Germinal center (tissue), 1 donor: ENCODE data around the gene CDKN2D.

Experiments used
- DNase-seq: peaks from one replicate; pipeline ENCODE4 v3.0.0; 2012; ENCODE audit warnings: mixed read lengths, low spot score

The CDKN2D gene

GRCh38 chr19:10520652-10521318 lies 48.0 kb downstream of the CDKN2D start:
- DNase-seq, result no peak

DNA sequence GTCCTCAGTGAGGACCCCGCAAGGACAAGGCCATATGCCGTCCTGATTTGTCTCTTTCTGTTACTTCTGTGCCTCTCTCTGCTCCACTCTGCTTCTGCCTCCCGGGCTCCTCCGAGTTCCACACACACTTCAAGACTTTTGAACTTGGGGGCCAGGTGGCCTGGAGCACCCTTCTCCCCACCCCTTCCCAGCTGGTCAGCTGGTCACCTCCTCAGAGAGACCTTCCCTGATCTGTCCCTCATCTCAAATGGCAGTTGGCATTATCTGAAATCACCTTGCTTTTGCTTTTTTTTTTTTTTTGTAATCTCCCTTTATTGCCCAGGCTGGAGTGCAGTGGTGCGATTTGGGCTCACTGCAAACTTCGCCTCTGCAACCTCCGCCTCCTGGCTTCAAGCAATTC lies 49.4 kb downstream of the CDKN2D start:
- no peak for DNase-seq

DNA sequence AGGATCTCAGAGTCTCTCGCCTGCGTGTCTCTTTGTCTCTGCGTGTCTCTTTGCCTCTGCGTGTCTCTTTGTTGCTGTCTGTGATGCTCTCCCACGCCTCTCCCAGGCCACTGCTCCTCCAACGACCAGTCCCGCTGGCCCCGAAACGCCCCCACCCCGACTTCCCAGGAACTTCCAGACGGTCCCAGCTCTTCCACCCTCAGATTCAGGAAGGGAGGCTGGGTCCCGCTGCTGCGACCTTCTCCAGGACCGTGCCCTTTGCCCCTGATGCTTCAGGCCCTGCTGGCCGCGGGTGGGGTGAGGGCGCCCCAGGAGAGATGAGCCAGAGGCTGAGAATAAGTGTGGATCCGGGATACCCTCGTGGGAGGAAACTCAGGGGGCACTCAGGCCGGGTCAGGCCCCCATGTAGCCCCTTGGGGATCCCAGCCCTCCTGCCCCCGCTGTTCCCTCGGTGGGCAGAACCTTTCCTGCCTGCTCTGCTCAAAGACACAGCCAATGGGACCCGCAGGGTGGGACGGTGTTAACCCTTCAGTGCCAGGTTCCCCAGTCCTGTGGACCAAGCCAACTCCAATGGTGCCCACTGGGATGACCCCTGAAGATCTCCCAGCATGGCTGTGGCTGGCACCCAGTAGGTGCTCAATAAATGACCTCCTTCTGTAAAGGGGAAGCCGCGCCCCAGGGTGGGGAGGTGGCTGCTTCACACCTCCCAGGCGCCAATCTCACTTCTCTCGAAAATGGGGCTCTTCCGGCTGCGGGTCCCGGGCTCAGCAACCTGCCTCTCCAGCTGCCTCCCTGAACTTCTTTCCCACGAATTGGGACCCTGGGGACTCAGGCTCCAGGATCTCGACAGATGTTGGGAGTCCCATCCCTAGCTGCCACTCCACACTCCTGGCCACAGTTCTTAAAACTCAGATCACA lies 50.1 kb downstream of the CDKN2D start:
- DNase-seq, result no peak

- no peak for DNase-seq
Observed at GRCh38 chr19:10517760-10518443, 50.9 kb downstream of the CDKN2D start.

GRCh38 chr19:10517361-10517759 lies 51.4 kb downstream of the CDKN2D start, which contains the start of gene S1PR5:
TSS of gene S1PR5 (minus strand) at chr19:10517447. CDS start at chr19:10515011, 2,436 bp downstream.
- no peak for DNase-seq

DNA sequence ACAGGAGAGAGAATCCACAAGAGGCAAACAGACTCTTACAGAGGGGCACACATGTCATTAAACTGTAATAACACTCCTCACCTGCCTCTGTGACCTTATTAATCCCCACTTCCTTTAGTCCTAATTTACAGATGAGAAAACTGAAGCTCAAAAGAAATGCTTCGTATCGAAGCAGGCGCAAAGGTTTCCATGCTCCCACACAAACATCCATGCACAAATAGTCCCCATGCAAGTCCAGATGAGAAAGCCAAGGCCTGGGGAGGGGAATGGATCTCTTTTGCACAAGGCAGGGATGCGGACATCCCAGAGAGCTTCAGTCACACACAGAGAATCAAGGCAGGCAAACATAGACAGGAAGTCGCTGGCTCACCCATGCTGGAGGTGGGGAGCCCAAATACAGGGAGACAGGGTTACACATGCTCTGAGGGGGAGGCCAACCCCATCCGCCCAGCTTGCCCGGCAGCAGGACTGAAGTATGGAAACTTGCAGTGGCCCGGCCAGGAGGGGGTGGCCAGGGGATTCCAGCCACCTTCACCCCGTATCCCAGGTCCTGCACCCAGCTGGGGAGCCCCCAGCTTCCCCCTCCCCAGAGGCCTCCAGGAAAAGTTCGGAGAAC lies 52.0 kb downstream of the CDKN2D start:
- no peak for DNase-seq
